H1 (cell line): ENCODE measurements around the gene LRRC23. TPM values are rescaled to one million over a fixed set of nuclear protein-coding genes. Genes with fewer than 3 reads are reported as not detected.

ENCODE experiments used
- CTCF ChIA-PET: fragments of 300-600 bp; sonication (Branson Sonifier 250); formaldehyde crosslinking; loops from one replicate; lab custom pipeline; 2021; ENCODE audit not compliant: partially characterized antibody; lab: Charles Lee
- POLR2A ChIA-PET: fragments of 300-600 bp; sonication (Branson Sonifier 250); formaldehyde crosslinking; loops from one replicate; lab custom pipeline; 2021; ENCODE audit warnings: inconsistent platforms; ENCODE audit not compliant: partially characterized antibody; lab: Charles Lee
- DNase-seq, 2 experiments: peaks; one replicate each; pipeline versions ENCODE4 v3.0.0 to v3.0.0-alpha.2; 2010 to 2022; ENCODE audit warnings: low spot score in 2 of 2, low read depth in 1 of 2, mixed read lengths in 1 of 2
- FAIRE-seq: peaks from 2 replicates; lab custom pipeline; 2011; peaks lifted over from hg19 to GRCh38; lab: Jason Lieb, UNC
- H2AFZ ChIP-seq: 2 replicates; pipeline ENCODE4 v1.8.1; 2012; ENCODE audit warnings: low read length, inconsistent platforms
- H2AK5ac ChIP-seq: 2 replicates; pipeline ENCODE4 v1.6.1; 2013; ENCODE audit warnings: low read depth, low read length
- H2BK120ac ChIP-seq: replicated peaks from 2 replicates; pipeline ENCODE3; 2013; ENCODE audit warnings: low read depth, low read length, inconsistent platforms
- H2BK12ac ChIP-seq: 2 replicates; pipeline ENCODE4 v1.6.1; 2013; ENCODE audit warnings: low read depth, low read length
- H2BK15ac ChIP-seq: 2 replicates; pipeline ENCODE4 v1.6.1; 2013; ENCODE audit warnings: low read length
- H2BK20ac ChIP-seq: 2 replicates; pipeline ENCODE4 v1.6.1; 2013; ENCODE audit warnings: low read length
- H2BK5ac ChIP-seq: 2 replicates; pipeline ENCODE4 v1.6.1; 2013; ENCODE audit warnings: low read depth, low read length
- H3K14ac ChIP-seq: 2 replicates; pipeline ENCODE4 v1.6.1; 2013; ENCODE audit warnings: inconsistent platforms; ENCODE audit not compliant: insufficient read length
- H3K18ac ChIP-seq: 2 replicates; pipeline ENCODE4 v1.6.1; 2013; ENCODE audit warnings: low read length; ENCODE audit errors: extremely low read depth
- H3K23ac ChIP-seq: 2 replicates; pipeline ENCODE4 v1.6.1; 2013; ENCODE audit warnings: inconsistent platforms; ENCODE audit not compliant: insufficient read length
- H3K23me2 ChIP-seq: 2 replicates; pipeline ENCODE4 v1.6.1; 2013; ENCODE audit warnings: low read depth, low read length
- H3K27ac ChIP-seq: 2 replicates; pipeline ENCODE4 v1.6.1; 2011; ENCODE audit warnings: low read depth, low read length, inconsistent platforms
- H3K27me3 ChIP-seq, 4 experiments: replicated peaks in 1 of 4; 1 replicate in 1 of 4; 2 replicates in 3 of 4; pipeline versions ENCODE4 v1.6.1 to v1.8.1; 2011 to 2013; ENCODE audit warnings: low read length in 3 of 4, mild to moderate bottlenecking in 3 of 4, inconsistent platforms in 2 of 4, mixed read lengths in 2 of 4, moderate library complexity in 1 of 4; ENCODE audit not compliant: control insufficient read depth in 3 of 4, insufficient read depth in 3 of 4; ENCODE audit errors: extremely low read depth in 1 of 4
- H3K36me3 ChIP-seq, 4 experiments: 2 replicates each; pipeline versions ENCODE4 v1.6.1 to v1.8.1; 2011 to 2013; ENCODE audit warnings: mild to moderate bottlenecking in 4 of 4, low read length in 3 of 4, moderate library complexity in 2 of 4, control low read depth in 1 of 4, inconsistent platforms in 1 of 4; ENCODE audit not compliant: insufficient read depth in 4 of 4, control insufficient read depth in 2 of 4
- H3K4ac ChIP-seq: replicated peaks from 2 replicates; pipeline ENCODE3; 2013; ENCODE audit warnings: low read length, low read depth, mixed read lengths, inconsistent platforms; ENCODE audit not compliant: insufficient read length
- H3K4me1 ChIP-seq, 4 experiments: replicated peaks in 1 of 4; 1 replicate in 1 of 4; 2 replicates in 3 of 4; pipeline versions ENCODE4 v1.6.1 to v1.8.1; 2011 to 2013; ENCODE audit warnings: low read length in 3 of 4, inconsistent platforms in 2 of 4, mixed read lengths in 1 of 4; ENCODE audit not compliant: insufficient read depth in 4 of 4, control insufficient read depth in 3 of 4
- H3K4me2 ChIP-seq, 2 experiments: 2 replicates each; pipeline versions ENCODE4 v1.6.1 to v1.8.1; 2011 to 2013; ENCODE audit warnings: low read depth in 2 of 2, low read length in 2 of 2, control low read depth in 1 of 2, inconsistent platforms in 1 of 2, mild to moderate bottlenecking in 1 of 2; ENCODE audit not compliant: insufficient read depth in 1 of 2
- H3K4me3 ChIP-seq, 4 experiments: fragments of 200-600, 300-600 bp in 1 of 4; sonication (generic), shearing (Covaris generic), sonication (Bioruptor Twin) in 1 of 4; 2 replicates each; pipeline versions ENCODE4 v1.5.1 to v1.8.1; 2011 to 2016; ENCODE audit warnings: low read length in 4 of 4, low read depth in 3 of 4, control low read depth in 2 of 4, inconsistent platforms in 2 of 4, mild to moderate bottlenecking in 2 of 4, mixed read lengths in 1 of 4, moderate library complexity in 1 of 4; ENCODE audit not compliant: insufficient read depth in 2 of 4; ENCODE audit errors: extremely low read depth in 1 of 4
- H3K56ac ChIP-seq: replicated peaks from 2 replicates; pipeline ENCODE3; 2013; ENCODE audit warnings: low read depth, mild to moderate bottlenecking, mixed read lengths, low read length, inconsistent platforms; ENCODE audit not compliant: insufficient read length
- H3K79me1 ChIP-seq: 2 replicates; pipeline ENCODE4 v1.6.1; 2013; ENCODE audit warnings: low read depth, low read length, control low read depth
- H3K79me2 ChIP-seq, 2 experiments: 2 replicates each; pipeline versions ENCODE4 v1.6.1 to v1.8.1; 2012 to 2013; ENCODE audit warnings: low read length in 2 of 2, mild to moderate bottlenecking in 2 of 2, inconsistent platforms in 1 of 2; ENCODE audit not compliant: insufficient read depth in 2 of 2, control insufficient read depth in 1 of 2
- H3K9ac ChIP-seq, 4 experiments: replicated peaks in 1 of 4; 1 replicate in 1 of 4; 2 replicates in 3 of 4; pipeline versions ENCODE4 v1.6.1 to v1.8.1; 2011 to 2013; ENCODE audit warnings: low read depth in 3 of 4, low read length in 3 of 4, control low read depth in 2 of 4, mild to moderate bottlenecking in 2 of 4, moderate library complexity in 2 of 4, inconsistent platforms in 1 of 4; ENCODE audit errors: extremely low read depth in 1 of 4
- H3K9me3 ChIP-seq, 2 experiments: 2 replicates each; pipeline versions ENCODE4 v1.6.1 to v1.8.1; 2012 to 2013; ENCODE audit warnings: mild to moderate bottlenecking in 2 of 2, moderate library complexity in 2 of 2, control low read depth in 1 of 2, inconsistent platforms in 1 of 2, low read depth in 1 of 2, low read length in 1 of 2, mixed read lengths in 1 of 2; ENCODE audit not compliant: insufficient read depth in 2 of 2
- H4K20me1 ChIP-seq, 2 experiments: replicated peaks in 1 of 2; 2 replicates each; pipeline versions ENCODE3 to v1.8.1; 2011 to 2013; ENCODE audit warnings: inconsistent platforms in 2 of 2, low read length in 2 of 2, mild to moderate bottlenecking in 1 of 2; ENCODE audit not compliant: insufficient read depth in 2 of 2, control insufficient read depth in 1 of 2
- H4K5ac ChIP-seq: 2 replicates; pipeline ENCODE4 v1.6.1; 2013; ENCODE audit warnings: low read length, low read depth, mixed read lengths, inconsistent platforms; ENCODE audit not compliant: insufficient read length
- H4K8ac ChIP-seq: 2 replicates; pipeline ENCODE4 v1.8.0; 2013; ENCODE audit warnings: mild to moderate bottlenecking, moderate library complexity, low read length, inconsistent platforms; ENCODE audit not compliant: insufficient read depth; ENCODE audit errors: extremely low read depth
- H4K91ac ChIP-seq: replicated peaks from 2 replicates; pipeline ENCODE3; 2013; ENCODE audit warnings: low read length, mixed read lengths, inconsistent platforms; ENCODE audit not compliant: insufficient read length
- BACH1 ChIP-seq: IDR thresholded peaks from 2 replicates; pipeline ENCODE4 v1.6.1; 2012; ENCODE audit warnings: low read length, improper control_type of control experiment
- CHD1 ChIP-seq: IDR thresholded peaks from 2 replicates; pipeline ENCODE4 v1.6.1; 2012; ENCODE audit warnings: low read depth, low read length, improper control_type of control experiment
- CREB1 ChIP-seq: IDR thresholded peaks from 2 replicates; pipeline ENCODE4 v1.6.1; 2012; ENCODE audit warnings: inconsistent platforms
- EZH2 ChIP-seq: fragments of 200-600 bp; sonication (generic); IDR thresholded peaks from 2 replicates; pipeline ENCODE4 v1.7.1; 2012; ENCODE audit warnings: low read depth, mild to moderate bottlenecking, moderate library complexity, low read length, inconsistent platforms; ENCODE audit not compliant: severe bottlenecking
- KDM5A ChIP-seq: fragments of 200-600 bp; IDR thresholded peaks from 2 replicates; pipeline ENCODE4 v1.7.1; 2012; ENCODE audit warnings: mild to moderate bottlenecking, low read length, inconsistent platforms, mixed read lengths
- MAX ChIP-seq: IDR thresholded peaks from 2 replicates; pipeline ENCODE4 v1.6.1; 2012; ENCODE audit warnings: inconsistent platforms
- RBBP5 ChIP-seq: IDR thresholded peaks from 2 replicates; pipeline ENCODE4 v1.7.1; 2012; ENCODE audit warnings: low read depth, mild to moderate bottlenecking, inconsistent platforms, low read length, moderate library complexity, borderline replicate concordance
- RFX5 ChIP-seq: IDR thresholded peaks from 2 replicates; pipeline ENCODE4 v1.6.1; 2011; ENCODE audit warnings: low read depth, low read length, improper control_type of control experiment, borderline replicate concordance
- SP1 ChIP-seq: IDR thresholded peaks from 2 replicates; pipeline ENCODE4 v1.6.1; 2011; ENCODE audit warnings: low read depth, low read length
- TCF12 ChIP-seq: IDR thresholded peaks from 2 replicates; pipeline ENCODE4 v1.6.1; 2011; ENCODE audit warnings: low read depth, mild to moderate bottlenecking, low read length
- WGBS, 2 experiments: shearing (Covaris generic) in 1 of 2; methylation state at CpG; one replicate each; pipeline versions ENCODE4 v1.1.6 to v1.1.7; 2013 to 2015; ENCODE audit warnings: low lambda C conversion rate in 2 of 2, mixed read lengths in 2 of 2, inconsistent platforms in 1 of 2, low coverage in 1 of 2, missing lambda C conversion rate in 1 of 2; ENCODE audit not compliant: insufficient replicate concordance in 2 of 2, insufficient coverage in 1 of 2, insufficient read length in 1 of 2; ENCODE audit errors: extremely low coverage in 1 of 2, missing lambda C conversion rate in 1 of 2; 5-methylcytosine and 5-hydroxymethylcytosine counted together
- polyA plus RNA-seq, 7 experiments: library from polyadenylated mRNA; depleted of rRNA in 3 of 7; stranded (reverse) in 5 of 7; unstranded in 2 of 7; fragments of >200 nt in 5 of 7; fragments of 200-250 nt in 2 of 7; gene quantifications; 1 replicate in 5 of 7; 2 replicates in 1 of 7; 4 replicates in 1 of 7; pipeline versions ENCODE4 v1.2.1 to v1.2.3, GENCODE V29; 2011 to 2013; ENCODE audit warnings: missing spikeins in 2 of 7, mixed read lengths in 2 of 7
- total RNA-seq: library from RNA; stranded (reverse); fragmentation: NEBNext Ultra II Directional; extraction: Animal tissue kit (Norgen Biotek cat#: 25700); gene quantifications from 2 replicates; pipeline ENCODE4 v1.2.1, GENCODE V29; 2021
- TF ChIP-seq, protein P1 (sequence below): IDR thresholded peaks from 2 replicates; pipeline ENCODE4 v1.6.1; 2011; ENCODE audit warnings: low read length, improper control_type of control experiment
- TF ChIP-seq, protein P2 (sequence below): IDR thresholded peaks from 2 replicates; pipeline ENCODE4 v1.6.1; 2012; ENCODE audit warnings: inconsistent platforms

Gene LRRC23
- total and polyA plus RNA-seq, 2 of the 8 experiments (the other 6 are each of a cell fraction or from before 2014, with no cell fraction given) = 2.5 to 3.6 TPM

DNA sequence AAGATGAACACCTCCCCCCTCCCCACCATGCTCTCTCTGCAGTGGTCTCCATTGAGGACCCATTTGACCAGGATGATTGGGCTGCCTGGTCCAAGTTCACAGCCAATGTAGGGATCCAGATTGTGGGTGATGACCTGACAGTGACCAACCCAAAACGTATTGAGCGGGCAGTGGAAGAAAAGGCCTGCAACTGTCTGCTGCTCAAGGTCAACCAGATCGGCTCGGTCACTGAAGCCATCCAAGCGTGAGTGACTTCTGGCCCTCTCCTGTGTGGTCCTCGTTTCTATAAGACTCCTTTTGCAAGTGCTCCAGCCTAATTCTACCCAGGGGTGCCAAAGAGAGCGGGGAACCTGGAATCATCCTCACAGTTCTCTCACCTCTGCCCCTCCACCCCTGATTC is 16.9 kb downstream of the LRRC23 start:
- peaks cover 12 to 21% (median 16%) of the 10 kb centered on the region in 4 experiments for H3K4me1 ChIP-seq
- H4K5ac ChIP-seq = no peak overlapping the region
- no peak overlapping the region for H3K14ac ChIP-seq
- H4K91ac ChIP-seq = no peak overlapping the region
- H2BK20ac ChIP-seq = no peak overlapping the region
- H3K79me1 ChIP-seq = no peaks in the 10 kb centered on the region; the same call in none of the 2 replicates
- H3K4me2 ChIP-seq = no peak overlapping the region
- no peak overlapping the region for H2BK120ac ChIP-seq
- 90% methylated on average over 7 of the region's 7 CpGs; no CpG with 5 or more reads in 1 of the 2 experiments for WGBS, 2 experiments
- H3K23me2 ChIP-seq = peaks cover 13% of the 10 kb centered on the region
- H3K36me3 ChIP-seq = peaks cover 21 to 66% (median 42%) of the 10 kb centered on the region in 4 experiments
- H2BK5ac ChIP-seq = no peak overlapping the region
- no peaks in the 10 kb centered on the region for H3K27me3 ChIP-seq
- no peak overlapping the region for H3K4ac ChIP-seq
- no peak overlapping the region for H3K9ac ChIP-seq
- H3K27ac ChIP-seq = no peak overlapping the region
- ChIA-PET POLR2A (interaction anchor here (1.0 to 39.6 kb wide), 5 partner anchors 8 to 52 kb away, joined by 3 to 1027 read pairs (median 227); partner anchors contain the start of genes C12orf57, ENO2, LRRC23 and PTPN6), CTCF (interaction anchor here (1.1 to 10.0 kb wide), 5 partner anchors 10 to 53 kb away, joined by 3 to 253 read pairs (median 23); partner anchors contain the start of genes C12orf57, LRRC23 and RNU7-1)
- no peaks in the 10 kb centered on the region for H3K9me3 ChIP-seq
- H3K56ac ChIP-seq = no peak overlapping the region
- DNase-seq (no peak), FAIRE-seq (no peak)
- peaks cover 0 to 6% of the 10 kb centered on the region in 2 experiments for H4K20me1 ChIP-seq
- no peak overlapping the region; a peak in 1 of 8 replicates for H3K4me3 ChIP-seq
- no peaks in the 10 kb centered on the region for H3K79me2 ChIP-seq
- H2BK12ac ChIP-seq = no peak overlapping the region
- no peak overlapping the region for H2BK15ac ChIP-seq
- H2AFZ ChIP-seq = no peak overlapping the region
- H3K23ac ChIP-seq = no peak overlapping the region
- no peak overlapping the region for H3K18ac ChIP-seq
- no peak overlapping the region for H2AK5ac ChIP-seq
- no peak overlapping the region for H4K8ac ChIP-seq
- TF ChIP-seq KDM5A = no peak
- TF ChIP-seq EZH2 = no peak
- no peak for TF ChIP-seq RFX5
- no peak for TF ChIP-seq BACH1
- TF ChIP-seq TCF12 = no peak
- TF ChIP-seq, protein P1, sequence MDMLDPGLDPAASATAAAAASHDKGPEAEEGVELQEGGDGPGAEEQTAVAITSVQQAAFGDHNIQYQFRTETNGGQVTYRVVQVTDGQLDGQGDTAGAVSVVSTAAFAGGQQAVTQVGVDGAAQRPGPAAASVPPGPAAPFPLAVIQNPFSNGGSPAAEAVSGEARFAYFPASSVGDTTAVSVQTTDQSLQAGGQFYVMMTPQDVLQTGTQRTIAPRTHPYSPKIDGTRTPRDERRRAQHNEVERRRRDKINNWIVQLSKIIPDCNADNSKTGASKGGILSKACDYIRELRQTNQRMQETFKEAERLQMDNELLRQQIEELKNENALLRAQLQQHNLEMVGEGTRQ = no peak
- TF ChIP-seq RBBP5 = no peak
- TF ChIP-seq SP1 = no peak
- TF ChIP-seq, protein P2, sequence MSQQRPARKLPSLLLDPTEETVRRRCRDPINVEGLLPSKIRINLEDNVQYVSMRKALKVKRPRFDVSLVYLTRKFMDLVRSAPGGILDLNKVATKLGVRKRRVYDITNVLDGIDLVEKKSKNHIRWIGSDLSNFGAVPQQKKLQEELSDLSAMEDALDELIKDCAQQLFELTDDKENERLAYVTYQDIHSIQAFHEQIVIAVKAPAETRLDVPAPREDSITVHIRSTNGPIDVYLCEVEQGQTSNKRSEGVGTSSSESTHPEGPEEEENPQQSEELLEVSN = no peak
- no peak for TF ChIP-seq MAX
- TF ChIP-seq CHD1 = no peak
- TF ChIP-seq CREB1 = no peak
